HL-60 (cell line): ENCODE measurements around the gene ASIC5.

Experiments used
- DNase-seq, 2 experiments: peaks; one replicate each; pipeline ENCODE4 v3.0.0-alpha.2; 2010 to 2020; ENCODE audit warnings: low read depth in 1 of 2, low spot score in 1 of 2
- H3K27ac ChIP-seq: fragments of 250-450 bp; sonication (Bioruptor Pico); replicated peaks from 2 replicates; pipeline ENCODE4 v1.5.1; 2020; ENCODE audit warnings: mild to moderate bottlenecking, moderate library complexity
- H3K27me3 ChIP-seq: fragments of 250-450 bp; sonication (Bioruptor Pico); 2 replicates; pipeline ENCODE4 v1.5.1; 2021; ENCODE audit warnings: mild to moderate bottlenecking, moderate library complexity; ENCODE audit not compliant: insufficient read depth, poor library complexity, severe bottlenecking
- H3K4me3 ChIP-seq: replicated peaks from 2 replicates; pipeline ENCODE4 v1.5.1; 2011; ENCODE audit warnings: mild to moderate bottlenecking, control low read depth, low read length; ENCODE audit not compliant: insufficient read depth
- CTCF ChIP-seq: IDR thresholded peaks from one replicate; pipeline ENCODE4 v1.5.1; 2011; ENCODE audit warnings: low read length, control low read depth, inconsistent platforms; ENCODE audit not compliant: insufficient read depth
- GABPA ChIP-seq: IDR thresholded peaks from 2 replicates; pipeline ENCODE4 v1.6.1; 2012; ENCODE audit warnings: low read depth
- POLR2AphosphoS5 ChIP-seq: IDR thresholded peaks from 2 replicates; pipeline ENCODE4 v1.6.1; 2012; ENCODE audit warnings: low read depth
- REST ChIP-seq: IDR thresholded peaks from 2 replicates; pipeline ENCODE4 v1.6.1; 2012; ENCODE audit warnings: low read depth; ENCODE audit not compliant: insufficient replicate concordance
- SPI1 ChIP-seq: IDR thresholded peaks from 2 replicates; pipeline ENCODE4 v1.6.1; 2012; ENCODE audit warnings: low read depth, mild to moderate bottlenecking, borderline replicate concordance

The ASIC5 gene

GRCh38 chr4:155889946-155890345 lies 23.9 kb upstream of the ASIC5 start:
- TF ChIP-seq SPI1 = no peak
- no peak for TF ChIP-seq REST
- TF ChIP-seq POLR2AphosphoS5 = no peak
- TF ChIP-seq CTCF = no peak
- Histone ChIP-seq H3K27ac (no peak overlapping the region), H3K27me3 (no peaks in the 10 kb centered on the region), H3K4me3 (no peak overlapping the region)
- no peak for DNase-seq

- Histone ChIP-seq H3K4me3 (no peak overlapping the region), H3K27ac (no peak overlapping the region), H3K27me3 (no peaks in the 10 kb centered on the region)
- TF ChIP-seq SPI1 (peak; percentile 32; the same call in 1 of the 2 replicates), GABPA (no peak)
- peak; percentile 23 to 65 for DNase-seq
These were observed 23.1 kb upstream of the ASIC5 start for GRCh38 chr4:155889031-155889793.

GRCh38 chr4:155887847-155888570 lies 21.9 kb upstream of the ASIC5 start:
- Histone ChIP-seq H3K27ac (no peak overlapping the region), H3K27me3 (no peaks in the 10 kb centered on the region), H3K4me3 (no peak overlapping the region)
- DNase-seq = no peak
- TF ChIP-seq REST (no peak), POLR2AphosphoS5 (no peak), GABPA (no peak), CTCF (no peak), SPI1 (no peak)

GRCh38 chr4:155887045-155887444 lies 21.0 kb upstream of the ASIC5 start:
- Histone ChIP-seq H3K27ac (no peak overlapping the region), H3K27me3 (no peaks in the 10 kb centered on the region), H3K4me3 (no peak overlapping the region)
- no peak for DNase-seq
- TF ChIP-seq SPI1 = no peak
- no peak for TF ChIP-seq CTCF
- TF ChIP-seq POLR2AphosphoS5 = no peak
- TF ChIP-seq GABPA = no peak
- TF ChIP-seq REST = no peak
